ENCODE data around the gene TUBA4A. TPM values are rescaled to one million over a fixed set of nuclear protein-coding genes. Genes with fewer than 3 reads are reported as not detected.

Gene TUBA4A
- total RNA-seq, 1 experiment from 2014 or later, result 40.8 TPM

GRCh38 chr2:219245899-219246230 is 7.9 kb downstream of the TUBA4A start:
- Mint-ChIP-seq H3K27ac (peak overlapping the region; percentile 96), H3K4me1 (peaks cover 22% of the 10 kb centered on the region), H3K4me3 (peak overlapping the region; percentile 93), H3K27me3 (ENCODE audit: low read depth) (no peaks in the 10 kb centered on the region), H3K9me3 (no peaks in the 10 kb centered on the region), H3K36me3 (peaks cover 13% of the 10 kb centered on the region; the same call in 1 of the 2 replicates)
- no peak for DNase-seq (ENCODE audit: low spot score)
- no peak for TF ChIP-seq HMGXB4 (CRISPR knock-in tag; IDR thresholded peaks at IDR 0.05)
- TF ChIP-seq TCF7 (CRISPR knock-in tag; IDR thresholded peaks at IDR 0.05; ENCODE audit: low read depth), result no peak
- TF ChIP-seq ZNF425 (CRISPR knock-in tag; conservative IDR thresholded peaks at IDR 0.05), result no peak
- TF ChIP-seq FOXP1 (CRISPR knock-in tag; IDR thresholded peaks at IDR 0.05; ENCODE audit: borderline replicate concordance), result no peak
- ATAC-seq, result no peak
- ChIA-PET CTCF (interaction anchor here (0.9 to 1.7 kb wide), 8 partner anchors 32 to 188 kb away, joined by 3 to 20 read pairs (median 4); partner anchors contain the start of gene DNAJB2), POLR2A (interaction anchor here (1.1 to 1.8 kb wide), 6 partner anchors 8 to 142 kb away, joined by 5 to 14 read pairs (median 6); partner anchors contain the start of genes ABCB6, ANKZF1, ATG9A and DNPEP)

GRCh38 chr2:219245148-219245898 is 8.4 kb downstream of the TUBA4A start, which contains the start of the genes GLB1L and STK16:
TSS of gene GLB1L (minus strand) at chr2:219245444. CDS start at chr2:219243573, 1,871 bp downstream.
TSS of gene STK16 (plus strand) at chr2:219245479. CDS start at chr2:219246000, 521 bp downstream.
- peaks cover 8% of the 10 kb centered on the region; the same call in 1 of the 2 replicates for H3K36me3 Mint-ChIP-seq
- ATAC-seq (peak; percentile 84), DNase-seq (ENCODE audit: low spot score) (peak; percentile 96)
- H3K27me3 Mint-ChIP-seq (ENCODE audit: low read depth), result no peaks in the 10 kb centered on the region
- ChIA-PET POLR2A (interaction anchor here (0.9 to 1.8 kb wide), 9 partner anchors 9 to 142 kb away, joined by 3 to 14 read pairs (median 6); partner anchors contain the start of genes ABCB6, ANKZF1, ATG9A and DNAJB2), CTCF (interaction anchor here (0.6 to 1.7 kb wide), 16 partner anchors 9 to 285 kb away, joined by 3 to 20 read pairs (median 4); partner anchors contain the start of genes CNPPD1, DNAJB2 and ZFAND2B)
- H3K4me1 Mint-ChIP-seq, result peaks cover 22% of the 10 kb centered on the region
- H3K27ac Mint-ChIP-seq, result peak within 1 kb of the TSS; percentile 96
- H3K9me3 Mint-ChIP-seq, result no peaks in the 10 kb centered on the region
- peak within 1 kb of the TSS; percentile 93 for H3K4me3 Mint-ChIP-seq
- TF ChIP-seq TCF7 (CRISPR knock-in tag; IDR thresholded peaks at IDR 0.05; ENCODE audit: low read depth) (no peak), JUN (CRISPR knock-in tag; IDR thresholded peaks at IDR 0.05) (no peak), E2F1 (CRISPR knock-in tag; IDR thresholded peaks at IDR 0.05) (0 out of 2 replicates have a peak, but pooled peaks have one; percentile 71), IRF1 (CRISPR knock-in tag; IDR thresholded peaks at IDR 0.05) (no peak), PRRX2 (CRISPR knock-in tag; IDR thresholded peaks at IDR 0.05) (no peak), FOXK1 (CRISPR knock-in tag; IDR thresholded peaks at IDR 0.05) (peak; percentile 84), HMGXB4 (CRISPR knock-in tag; IDR thresholded peaks at IDR 0.05) (peak; percentile 63), AFF4 (CRISPR knock-in tag; IDR thresholded peaks at IDR 0.05; ENCODE audit: borderline replicate concordance) (peak; percentile 23; the same call in 1 of the 2 replicates), SP1 (CRISPR knock-in tag; conservative IDR thresholded peaks at IDR 0.05) (peak; percentile 72; the same call in 1 of the 2 replicates), CREM (CRISPR knock-in tag; IDR thresholded peaks at IDR 0.05) (peak; percentile 99), ZNF416 (CRISPR knock-in tag; IDR thresholded peaks at IDR 0.05) (no peak), KAT7 (CRISPR knock-in tag; IDR thresholded peaks at IDR 0.05; ENCODE audit: borderline replicate concordance) (no peak), ESRRA (CRISPR knock-in tag; IDR thresholded peaks at IDR 0.05; ENCODE audit: borderline replicate concordance) (0 out of 2 replicates have a peak, but pooled peaks have one; percentile 53), RORB (CRISPR knock-in tag; IDR thresholded peaks at IDR 0.05) (no peak), EMX1 (CRISPR knock-in tag; IDR thresholded peaks at IDR 0.05) (no peak), MLX (CRISPR knock-in tag; IDR thresholded peaks at IDR 0.05) (no peak), RELA (CRISPR knock-in tag; IDR thresholded peaks at IDR 0.05; ENCODE audit: borderline replicate concordance) (no peak), CREB1 (CRISPR knock-in tag; IDR thresholded peaks at IDR 0.05) (no peak; the same call in 1 of the 2 replicates)

Measured in WTC11 (cell line).